ENCODE results near the gene CCR8. TPM values are rescaled to one million over a fixed set of nuclear protein-coding genes. Genes with fewer than 3 reads are reported as not detected.

The CCR8 gene
- total RNA-seq, 2 donors from 2014 or later, result not detected

- Histone ChIP-seq H3K9me3 (no peaks in the 10 kb centered on the region), H3K36me3 (no peaks in the 10 kb centered on the region), H3K4me1 (ENCODE audit: control insufficient read depth in 1 of 2, low read depth in 2 of 2) (no peaks in the 10 kb centered on the region), H3K4me3 (no peak overlapping the region), H3K27ac (no peak overlapping the region), H3K27me3 (replicated peaks; ENCODE audit: insufficient read depth) (no peaks in the 10 kb centered on the region)
- no peak for TF ChIP-seq CTCF (IDR thresholded peaks at IDR 0.05)
- DNase-seq (ENCODE audit: low spot score) (no peak), ATAC-seq (ENCODE audit: insufficient number of reproducible peaks, low FRiP score, low read depth) (no peak)
Observed at GRCh38 chr3:39330824-39331223, 1.3 kb downstream of the CCR8 start.

- Histone ChIP-seq H3K36me3 (no peaks in the 10 kb centered on the region), H3K4me1 (ENCODE audit: control insufficient read depth in 1 of 2, low read depth in 2 of 2) (no peaks in the 10 kb centered on the region), H3K9me3 (no peaks in the 10 kb centered on the region), H3K27ac (no peak overlapping the region), H3K4me3 (no peak overlapping the region), H3K27me3 (replicated peaks; ENCODE audit: insufficient read depth) (no peaks in the 10 kb centered on the region)
- TF ChIP-seq CTCF (IDR thresholded peaks at IDR 0.05), result no peak
- ATAC-seq (ENCODE audit: insufficient number of reproducible peaks, low FRiP score, low read depth), result no peak
- DNase-seq (ENCODE audit: low spot score), result no peak
Observed at GRCh38 chr3:39332525-39332924, 3.0 kb downstream of the CCR8 start.

GRCh38 chr3:39333607-39334006, 4.1 kb downstream of the CCR8 start:
- Histone ChIP-seq H3K9me3 (no peaks in the 10 kb centered on the region), H3K27me3 (replicated peaks; ENCODE audit: insufficient read depth) (no peaks in the 10 kb centered on the region), H3K4me3 (no peak overlapping the region), H3K36me3 (no peaks in the 10 kb centered on the region), H3K27ac (no peak overlapping the region), H3K4me1 (ENCODE audit: control insufficient read depth in 1 of 2, low read depth in 2 of 2) (no peaks in the 10 kb centered on the region)
- DNase-seq (ENCODE audit: low spot score), result no peak
- TF ChIP-seq CTCF (IDR thresholded peaks at IDR 0.05), result no peak
- ATAC-seq (ENCODE audit: insufficient number of reproducible peaks, low FRiP score, low read depth), result no peak

- no peak for ATAC-seq (ENCODE audit: insufficient number of reproducible peaks, low FRiP score, low read depth)
- Histone ChIP-seq H3K36me3 (no peaks in the 10 kb centered on the region), H3K4me3 (no peak overlapping the region)
Observed at GRCh38 chr3:39334205-39334604, 4.7 kb downstream of the CCR8 start.

GRCh38 chr3:39338201-39338600, 8.7 kb downstream of the CCR8 start:
- H3K36me3 ChIP-seq, result no peaks in the 10 kb centered on the region
- no peak overlapping the region for H3K4me3 ChIP-seq
- H3K27ac ChIP-seq, result no peak overlapping the region
- H3K9me3 ChIP-seq, result no peaks in the 10 kb centered on the region
- no peak for TF ChIP-seq CTCF (IDR thresholded peaks at IDR 0.05)
- no peaks in the 10 kb centered on the region for H3K4me1 ChIP-seq (ENCODE audit: control insufficient read depth in 1 of 2, low read depth in 2 of 2)
- DNase-seq (ENCODE audit: low spot score), result no peak
- no peaks in the 10 kb centered on the region for H3K27me3 ChIP-seq (replicated peaks; ENCODE audit: insufficient read depth)
- ATAC-seq (ENCODE audit: insufficient number of reproducible peaks, low FRiP score, low read depth), result no peak

More at GRCh38 chr3:39334205-39334604, 4.7 kb downstream of the CCR8 start:
- no peak for DNase-seq (ENCODE audit: low spot score)
- no peak for TF ChIP-seq CTCF (IDR thresholded peaks at IDR 0.05)
- Histone ChIP-seq H3K27ac (no peak overlapping the region), H3K27me3 (replicated peaks; ENCODE audit: insufficient read depth) (no peaks in the 10 kb centered on the region), H3K4me1 (ENCODE audit: control insufficient read depth in 1 of 2, low read depth in 2 of 2) (no peaks in the 10 kb centered on the region), H3K9me3 (no peaks in the 10 kb centered on the region)

Data from thoracic aorta (tissue), 2 donors.